Right lobe of liver (tissue), 6 donors: Measurements from ENCODE around the gene MYL5. TPM values are rescaled to one million over a fixed set of nuclear protein-coding genes. Genes with fewer than 3 reads are reported as not detected.

Experiments used
- ATAC-seq, 4 donors: fragments of 200-7000 bp; cut with Tn5 transposase; one replicate each; pipeline ENCODE4 v1.9.1; 2020; ENCODE audit warnings: mild to moderate bottlenecking in 4 of 4, moderate library complexity in 4 of 4
- DNase-seq, 3 donors: peaks; one replicate each; pipeline ENCODE4 v3.0.0-alpha.2; 2020
- H3K27ac ChIP-seq, 3 donors: fragments of 200-600 bp; one replicate each; pipeline ENCODE4 v1.8.0; 2022
- H3K27me3 ChIP-seq, 2 donors: fragments of 200-600 bp; one replicate each; pipeline ENCODE4 v1.8.0; 2022
- H3K36me3 ChIP-seq, 4 donors: fragments of 200-600 bp; sonication (generic) in 1 of 4; one replicate each; pipeline versions ENCODE4 v1.5.1 to v1.8.0; 2017 to 2022; ENCODE audit warnings: control low read depth in 1 of 4
- H3K4me1 ChIP-seq, 4 donors: fragments of 200-600 bp; sonication (generic) in 1 of 4; one replicate each; pipeline versions ENCODE4 v1.5.1 to v1.8.0; 2017 to 2022; ENCODE audit warnings: control low read depth in 1 of 4
- H3K4me3 ChIP-seq, 3 donors: fragments of 200-600 bp; one replicate each; pipeline ENCODE4 v1.8.0; 2022
- H3K9me3 ChIP-seq, 4 donors: fragments of 200-600 bp; sonication (generic) in 1 of 4; one replicate each; pipeline versions ENCODE4 v1.5.1 to v1.8.0; 2017 to 2022; ENCODE audit warnings: control low read depth in 1 of 4
- POLR2A ChIP-seq: fragments of 450-650 bp; IDR thresholded peaks from one replicate; pipeline ENCODE4 v1.6.1; 2017; ENCODE audit warnings: antibody characterized with exemption, mild to moderate bottlenecking
- WGBS: methylation state at CpG from one replicate; pipeline ENCODE4 v1.1.6; 2018; ENCODE audit warnings: low coverage, low lambda C conversion rate; ENCODE audit not compliant: insufficient coverage; ENCODE audit errors: missing lambda C conversion rate; 5-methylcytosine and 5-hydroxymethylcytosine counted together
- intact Hi-C, 2 donors: fragments of 100-400 bp; cut with DNase I; formaldehyde crosslinking; loops; one replicate each; pipeline versions ENCODE4 v1.11.2 to v1.14.1; 2022
- total RNA-seq, 6 experiments: library from RNA; depleted of rRNA in 2 of 6; stranded (reverse); fragments of >200 nt in 2 of 6; fragmentation: NEBNext Ultra II Directional in 3 of 6; extraction: Animal tissue kit (Norgen Biotek cat#: 25700) in 3 of 6; gene quantifications; one replicate each; pipeline versions ENCODE4 v1.1.0 to v1.2.4, GENCODE V29; 2016 to 2023
- TF ChIP-seq, protein P1 (sequence below), 4 donors: fragments of 200-600 bp in 3 of 4; fragments of 450-650 bp in 1 of 4; IDR thresholded peaks; one replicate each; pipeline versions ENCODE4 v1.5.1 to v1.8.0; 2016 to 2022; ENCODE audit warnings: antibody characterized with exemption in 4 of 4, mild to moderate bottlenecking in 2 of 4
- donor health status: DM: no; HTN: yes; CAD: no.
- donor health status: DM: no; HTN: no; CAD: no.
- donor health status: DM: no; HTN: no; CAD: no.
- donor health status: DM: no; HTN: yes; CAD: no.
- donor health status: DM: no; HTN: yes; CAD: no.

MYL5 gene
- total RNA-seq, 6 experiments from 2014 or later, result 6.9 to 9.2 (median 8.4) TPM

GRCh38 chr4:717601-718320 lies 43.4 kb downstream of the MYL5 start:
- H3K27ac ChIP-seq, result no peak overlapping the region
- peak in 1 of 4 donors; percentile 5 for ATAC-seq
- WGBS, result 90% methylated on average over 14 of the region's 34 CpGs
- H3K9me3 ChIP-seq, result no peaks in the 10 kb centered on the region
- no peaks in the 10 kb centered on the region for H3K27me3 ChIP-seq
- DNase-seq, result no peak
- H3K4me3 ChIP-seq, result no peak overlapping the region
- H3K36me3 ChIP-seq, result peaks cover 0 to 6% (median 0%) of the 10 kb centered on the region in 4 donors
- no peaks in the 10 kb centered on the region for H3K4me1 ChIP-seq
- no peak for TF ChIP-seq POLR2A
- TF ChIP-seq, protein P1, sequence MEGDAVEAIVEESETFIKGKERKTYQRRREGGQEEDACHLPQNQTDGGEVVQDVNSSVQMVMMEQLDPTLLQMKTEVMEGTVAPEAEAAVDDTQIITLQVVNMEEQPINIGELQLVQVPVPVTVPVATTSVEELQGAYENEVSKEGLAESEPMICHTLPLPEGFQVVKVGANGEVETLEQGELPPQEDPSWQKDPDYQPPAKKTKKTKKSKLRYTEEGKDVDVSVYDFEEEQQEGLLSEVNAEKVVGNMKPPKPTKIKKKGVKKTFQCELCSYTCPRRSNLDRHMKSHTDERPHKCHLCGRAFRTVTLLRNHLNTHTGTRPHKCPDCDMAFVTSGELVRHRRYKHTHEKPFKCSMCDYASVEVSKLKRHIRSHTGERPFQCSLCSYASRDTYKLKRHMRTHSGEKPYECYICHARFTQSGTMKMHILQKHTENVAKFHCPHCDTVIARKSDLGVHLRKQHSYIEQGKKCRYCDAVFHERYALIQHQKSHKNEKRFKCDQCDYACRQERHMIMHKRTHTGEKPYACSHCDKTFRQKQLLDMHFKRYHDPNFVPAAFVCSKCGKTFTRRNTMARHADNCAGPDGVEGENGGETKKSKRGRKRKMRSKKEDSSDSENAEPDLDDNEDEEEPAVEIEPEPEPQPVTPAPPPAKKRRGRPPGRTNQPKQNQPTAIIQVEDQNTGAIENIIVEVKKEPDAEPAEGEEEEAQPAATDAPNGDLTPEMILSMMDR (IDR thresholded peaks at IDR 0.05), result no peak
- intact Hi-C loops, result no loop called here

DNA sequence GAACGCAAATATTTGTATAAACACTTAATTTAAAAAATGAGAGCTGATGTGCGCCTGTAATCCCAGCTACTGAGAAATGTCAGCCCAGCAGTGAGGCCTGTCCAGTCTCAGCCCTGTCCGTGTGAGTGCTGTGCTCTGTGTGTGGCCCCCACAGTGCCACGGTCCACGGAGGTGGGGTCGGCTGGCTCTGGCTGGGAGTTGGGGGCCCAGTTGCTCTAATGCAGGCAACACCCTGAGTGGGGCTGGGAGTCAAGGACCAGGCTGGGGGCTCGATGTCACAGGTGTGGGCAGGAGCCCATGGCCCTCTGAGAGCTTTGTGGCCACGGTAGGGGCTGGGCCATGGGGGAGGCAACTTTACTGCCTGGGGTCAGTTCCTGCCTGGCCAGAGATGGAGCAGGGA lies 44.1 kb downstream of the MYL5 start:
- DNase-seq, result no peak
- Histone ChIP-seq H3K27ac (no peak overlapping the region), H3K27me3 (no peaks in the 10 kb centered on the region), H3K4me1 (no peaks in the 10 kb centered on the region), H3K9me3 (no peaks in the 10 kb centered on the region), H3K4me3 (no peak overlapping the region), H3K36me3 (peaks cover 0 to 6% (median 0%) of the 10 kb centered on the region in 4 donors)
- 93% methylated on average over 3 of the region's 8 CpGs for WGBS
- TF ChIP-seq POLR2A, result no peak
- TF ChIP-seq, protein P1 (IDR thresholded peaks at IDR 0.05), result no peak
- ATAC-seq, result peak in 1 of 4 donors; percentile 6
- intact Hi-C loops, result no loop called here

DNA sequence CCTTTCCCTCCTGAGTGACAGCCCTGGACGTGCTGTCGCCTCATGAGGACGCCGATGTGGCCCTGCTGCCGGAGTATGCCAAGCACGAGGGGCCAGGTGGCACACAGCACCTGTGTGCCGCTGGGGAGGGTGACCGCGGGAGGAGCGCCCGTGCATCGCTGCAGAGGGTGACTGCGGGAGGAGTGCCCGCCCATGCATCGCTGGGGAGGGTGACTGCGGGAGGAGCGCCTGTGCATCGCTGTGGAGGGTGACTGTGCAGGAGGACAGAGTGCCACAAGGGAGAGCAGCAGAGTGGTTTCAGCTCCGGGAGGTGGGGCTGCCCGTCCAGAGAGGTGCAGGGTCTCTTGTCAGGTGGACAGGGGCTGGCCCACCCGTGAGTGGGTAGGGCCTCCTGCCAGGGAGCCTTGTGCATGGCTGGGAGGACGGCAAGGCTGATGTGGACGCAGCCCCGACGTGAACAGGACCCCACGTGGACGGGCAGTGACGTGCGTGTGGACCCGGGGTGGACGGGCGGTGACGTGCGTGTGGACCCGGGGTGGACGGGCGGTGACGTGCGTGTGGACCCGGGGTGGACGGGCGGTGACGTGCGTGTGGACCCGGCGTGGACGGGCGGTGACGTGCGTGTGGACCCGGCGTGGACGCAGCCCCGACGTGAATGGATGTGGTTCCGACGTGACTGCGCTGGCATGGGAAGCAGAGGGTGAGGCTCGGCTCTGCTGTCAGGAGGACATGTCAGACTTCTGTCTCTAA lies 45.9 kb downstream of the MYL5 start:
- no peak overlapping the region for H3K4me3 ChIP-seq
- 95% methylated on average over 38 of the region's 59 CpGs for WGBS
- H3K27ac ChIP-seq, result no peak overlapping the region
- no peak for ATAC-seq
- H3K4me1 ChIP-seq, result no peaks in the 10 kb centered on the region
- TF ChIP-seq POLR2A, result no peak
- TF ChIP-seq, protein P1 (IDR thresholded peaks at IDR 0.05), result no peak
- no peaks in the 10 kb centered on the region for H3K27me3 ChIP-seq
- no peaks in the 10 kb centered on the region for H3K9me3 ChIP-seq
- intact Hi-C loops, result no loop called here
- no peak for DNase-seq
- no peaks in the 10 kb centered on the region for H3K36me3 ChIP-seq

DNA sequence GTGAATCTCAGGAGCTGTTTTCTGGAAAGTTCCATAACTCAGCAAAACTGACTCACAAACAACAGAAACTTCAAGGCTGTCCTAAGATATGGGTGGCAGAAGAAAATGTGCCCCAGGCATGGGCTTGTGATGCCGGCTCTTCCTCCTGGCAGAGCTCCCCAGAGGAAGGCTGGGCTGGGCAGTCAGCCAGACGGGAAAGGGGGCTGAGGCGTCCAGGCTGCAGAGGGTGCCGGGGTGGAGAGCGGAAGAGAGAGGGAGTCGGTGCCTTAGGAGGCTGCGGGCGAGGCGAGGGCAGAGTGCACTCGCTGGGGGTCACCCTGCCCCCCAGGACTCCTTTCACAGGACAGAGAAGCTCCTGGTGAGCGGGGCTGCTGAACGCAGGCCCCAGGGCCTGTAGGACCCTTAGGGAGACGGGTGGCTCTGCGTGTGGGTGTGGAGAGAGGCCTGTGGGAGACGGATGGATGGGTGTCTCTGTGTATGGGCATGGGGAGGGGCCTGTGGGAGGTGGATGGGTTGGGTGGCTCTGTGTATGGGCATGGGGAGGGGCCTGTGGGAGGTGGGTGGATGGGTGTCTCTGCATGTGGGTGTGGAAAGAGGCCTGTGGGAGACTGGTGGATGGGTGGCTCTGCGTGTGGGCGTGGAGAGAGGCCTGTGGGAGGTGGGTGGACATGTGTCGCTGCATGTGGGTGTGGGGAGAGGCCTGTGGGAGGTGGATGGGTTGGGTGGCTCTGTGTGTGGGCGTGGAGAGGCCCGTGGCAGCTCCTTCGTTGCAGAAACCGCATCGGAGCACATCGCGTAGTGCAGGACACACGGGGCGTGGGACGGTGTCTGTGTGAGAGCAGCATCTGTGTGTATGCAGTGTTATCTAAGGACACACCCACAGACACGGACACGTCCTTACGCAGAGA lies 47.2 kb downstream of the MYL5 start:
- TF ChIP-seq POLR2A, result no peak
- TF ChIP-seq, protein P1 (IDR thresholded peaks at IDR 0.05), result no peak
- no peak overlapping the region for H3K27ac ChIP-seq

More for the DNA sequence above, 47.2 kb downstream of the MYL5 start:
- H3K36me3 ChIP-seq, result no peaks in the 10 kb centered on the region
- no peak overlapping the region for H3K4me3 ChIP-seq
- ATAC-seq (peak; percentile 47 to 66 (median 56)), DNase-seq (no peak)
- no peaks in the 10 kb centered on the region for H3K4me1 ChIP-seq
- H3K9me3 ChIP-seq, result no peaks in the 10 kb centered on the region
- no peaks in the 10 kb centered on the region for H3K27me3 ChIP-seq
- intact Hi-C loops, result no loop called here
- 73% methylated on average over 20 of the region's 31 CpGs for WGBS
